ENCODE data around the gene MATCAP1.

MATCAP1 gene

DNA sequence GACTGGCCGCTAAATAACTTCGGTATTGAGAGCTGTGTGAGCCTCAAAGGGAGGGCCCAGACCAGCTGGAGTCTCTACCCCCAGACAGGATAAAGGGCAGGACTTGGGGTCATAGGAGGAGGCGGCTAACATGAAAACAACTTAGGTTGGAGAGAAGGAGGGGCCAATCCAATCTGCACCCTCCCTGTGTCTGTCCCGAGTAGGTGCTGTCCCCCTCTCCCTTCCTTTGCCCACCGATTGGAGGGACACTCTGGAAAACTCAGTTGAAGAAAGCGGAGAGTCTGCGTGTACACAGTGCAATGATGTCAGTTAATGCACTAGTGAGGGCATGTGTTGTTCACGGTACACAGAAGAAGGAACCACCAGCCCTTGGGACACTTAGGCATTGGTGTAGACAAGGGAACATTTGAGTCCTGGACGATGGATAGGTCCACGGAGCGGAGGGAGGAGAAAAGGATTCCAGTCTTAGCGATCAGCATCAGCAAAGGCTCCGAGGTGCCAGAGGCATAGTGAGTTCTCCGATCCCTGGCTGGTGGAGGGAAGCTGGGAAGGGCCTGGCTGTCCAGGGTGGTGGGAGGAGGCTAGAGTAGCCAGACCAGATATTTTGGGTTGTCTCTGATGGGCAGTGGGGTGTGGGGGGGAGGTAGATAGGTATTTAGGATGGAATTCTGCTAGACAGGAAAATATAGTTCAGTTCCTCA is 12.7 kb downstream of the MATCAP1 start:
- peak in 2 of 3 donors; percentile 45 to 57 for DNase-seq

DNA sequence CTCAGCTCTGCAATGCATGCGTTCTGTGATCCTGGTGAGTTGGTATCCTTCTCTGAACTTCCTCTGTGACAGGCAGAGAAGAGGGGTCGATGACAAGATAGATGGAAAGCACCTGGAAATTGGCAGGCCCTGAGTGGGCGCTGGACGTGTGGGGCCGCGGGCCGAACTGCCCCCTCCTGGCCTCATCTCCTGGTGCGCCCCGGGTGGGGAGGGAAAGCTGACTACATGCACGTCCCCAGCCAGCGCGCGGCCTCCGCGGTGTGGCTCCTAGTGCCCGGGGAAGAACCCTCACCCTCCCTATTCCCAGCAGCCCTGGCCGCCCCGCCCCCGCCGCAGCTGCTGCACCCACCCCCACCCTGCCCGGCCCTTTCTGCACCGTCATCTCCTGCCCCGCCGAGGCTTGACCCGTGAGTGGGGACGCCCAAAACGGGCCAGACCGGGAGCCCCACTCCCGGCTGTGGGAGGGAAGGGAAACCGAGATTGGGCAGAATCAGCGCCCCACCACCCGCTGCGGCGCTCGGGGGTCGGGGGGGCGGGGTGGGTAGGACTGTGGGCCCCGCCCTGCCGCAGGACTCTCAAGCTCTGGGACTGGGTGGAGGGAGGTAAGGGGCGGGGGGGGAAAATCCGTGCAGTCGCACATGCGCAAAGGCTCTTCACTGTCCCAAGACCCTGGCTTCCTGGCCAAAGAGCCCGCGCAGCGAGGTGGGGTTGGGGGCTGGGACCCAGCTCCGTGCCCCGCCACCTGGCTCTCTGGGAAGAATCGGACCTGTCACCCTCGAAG is 13.4 kb downstream of the MATCAP1 start, which contains the start of gene NOL3:
NOL3 (plus strand) TSS at position 371 of the 781 bp plus-strand sequence.
- DNase-seq = peak; percentile 92 to 98 (median 96)

DNA sequence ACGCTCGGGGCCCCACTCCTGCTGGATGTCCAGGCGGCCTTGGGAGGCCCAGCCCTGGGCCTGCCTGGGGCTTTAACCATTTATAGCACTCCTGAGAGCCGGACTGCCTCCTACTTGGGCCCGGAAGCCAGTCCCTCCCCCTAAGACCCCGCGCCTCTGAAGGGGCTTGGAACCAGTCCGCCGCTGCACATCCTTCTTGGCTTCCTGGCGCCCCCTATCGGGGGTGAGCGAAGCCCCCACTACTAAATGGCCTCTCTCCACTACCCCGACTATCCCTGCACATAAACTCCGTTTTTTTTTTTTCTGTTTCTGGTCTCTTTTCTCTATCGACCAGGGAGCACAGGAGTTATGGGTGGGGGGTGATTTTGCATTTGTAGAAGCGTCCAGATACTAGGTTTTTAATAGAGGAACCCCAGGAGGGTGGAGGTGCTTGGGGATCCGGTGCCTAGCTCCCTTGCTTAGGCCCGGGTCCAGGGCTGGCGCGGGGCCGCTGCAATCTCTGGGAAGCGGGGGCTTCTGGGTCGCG is 14.1 kb downstream of the MATCAP1 start:
- DNase-seq = peak in 2 of 3 donors; percentile 38 to 69

DNA sequence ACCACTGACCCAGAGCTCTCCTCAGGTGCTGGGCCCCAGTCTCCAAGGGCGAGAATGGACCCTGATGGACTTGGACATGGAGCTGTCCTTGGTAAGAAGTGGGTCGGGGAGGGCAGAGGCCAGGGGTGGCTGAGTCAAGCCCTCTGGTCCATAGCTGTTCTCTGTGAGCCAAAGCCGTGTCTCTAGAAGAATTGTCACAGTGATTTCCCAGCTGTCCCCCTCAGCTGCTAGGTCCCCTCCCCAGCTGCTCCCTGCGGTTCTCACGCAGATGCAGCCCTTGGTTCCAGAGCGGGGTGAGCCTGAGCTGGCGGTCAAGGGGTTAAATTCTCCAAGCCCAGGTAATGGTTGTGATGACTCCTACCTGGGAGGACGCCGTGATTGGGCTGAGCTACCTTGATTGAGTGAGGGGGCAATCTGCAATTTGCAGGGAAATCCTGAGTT is 14.7 kb downstream of the MATCAP1 start:
- DNase-seq = no peak

DNA sequence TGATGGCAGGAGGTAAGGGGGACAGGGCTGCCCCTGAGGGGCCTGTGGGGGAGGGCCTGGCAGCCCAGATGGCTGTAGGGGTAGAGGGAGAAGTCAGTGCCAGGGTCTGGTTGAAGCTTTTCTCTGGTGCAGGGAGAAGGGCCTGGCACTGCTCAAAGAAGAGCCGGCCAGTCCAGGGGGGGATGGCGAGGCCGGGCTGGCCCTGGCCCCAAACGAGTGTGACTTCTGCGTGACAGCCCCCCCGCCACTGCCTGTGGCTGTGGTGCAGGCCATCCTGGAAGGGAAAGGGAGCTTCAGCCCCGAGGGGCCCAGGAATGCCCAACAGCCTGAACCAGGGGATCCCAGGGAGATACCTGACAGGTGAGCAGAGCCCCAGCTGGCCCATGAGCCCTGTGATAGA is 16.2 kb downstream of the MATCAP1 start:
- DNase-seq = no peak

DNA sequence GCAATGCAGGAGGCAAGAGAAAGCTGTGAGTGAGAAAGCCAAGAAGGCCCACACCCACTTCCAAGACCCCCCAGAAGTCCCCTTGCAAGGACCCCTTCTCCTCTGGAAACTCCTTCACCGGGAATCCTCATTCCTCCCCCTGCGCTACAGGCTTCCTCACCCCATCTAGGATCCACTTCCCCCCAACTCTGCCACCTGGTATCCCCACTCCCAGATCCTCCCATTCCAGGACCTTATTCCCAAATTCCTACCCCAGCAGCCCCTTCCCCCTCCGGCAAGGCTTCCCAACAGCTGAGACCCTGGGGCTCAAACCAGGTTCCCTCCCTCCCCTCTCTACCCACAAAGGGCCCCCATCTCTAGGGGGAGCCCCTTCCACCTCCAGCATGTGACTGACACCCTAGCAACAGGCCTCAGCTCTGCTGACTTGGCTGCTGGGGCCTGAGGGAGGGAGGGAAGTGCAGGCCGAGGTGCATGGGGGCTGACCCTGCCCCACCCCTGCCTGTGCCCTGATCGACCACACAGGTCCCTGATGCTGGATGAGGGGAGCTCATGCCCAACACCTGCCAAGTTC is 17.1 kb downstream of the MATCAP1 start:
- DNase-seq = peak in 1 of 3 donors; percentile 41

DNA sequence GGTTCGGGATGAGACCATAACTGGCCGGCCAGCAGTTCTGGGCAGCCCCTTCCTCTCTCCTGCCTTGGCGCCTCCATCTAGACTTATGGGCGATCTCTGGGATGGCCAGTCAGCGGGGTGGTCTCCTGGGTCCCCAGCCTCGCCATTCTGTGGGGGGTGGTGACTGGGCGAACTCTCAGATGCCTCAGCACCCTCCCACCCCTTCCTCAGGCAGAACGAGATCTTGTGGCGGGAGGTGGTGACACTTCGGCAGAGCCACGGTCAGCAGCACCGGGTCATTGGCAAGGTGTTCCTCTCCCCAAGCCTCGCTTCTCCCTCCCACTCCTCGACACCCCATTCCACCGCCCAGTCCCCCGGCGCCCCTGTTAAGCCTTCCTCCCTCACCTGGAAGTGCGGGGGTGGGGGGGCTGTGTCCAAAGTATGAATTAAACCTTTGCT is 17.6 kb downstream of the MATCAP1 start:
- no peak for DNase-seq

DNA sequence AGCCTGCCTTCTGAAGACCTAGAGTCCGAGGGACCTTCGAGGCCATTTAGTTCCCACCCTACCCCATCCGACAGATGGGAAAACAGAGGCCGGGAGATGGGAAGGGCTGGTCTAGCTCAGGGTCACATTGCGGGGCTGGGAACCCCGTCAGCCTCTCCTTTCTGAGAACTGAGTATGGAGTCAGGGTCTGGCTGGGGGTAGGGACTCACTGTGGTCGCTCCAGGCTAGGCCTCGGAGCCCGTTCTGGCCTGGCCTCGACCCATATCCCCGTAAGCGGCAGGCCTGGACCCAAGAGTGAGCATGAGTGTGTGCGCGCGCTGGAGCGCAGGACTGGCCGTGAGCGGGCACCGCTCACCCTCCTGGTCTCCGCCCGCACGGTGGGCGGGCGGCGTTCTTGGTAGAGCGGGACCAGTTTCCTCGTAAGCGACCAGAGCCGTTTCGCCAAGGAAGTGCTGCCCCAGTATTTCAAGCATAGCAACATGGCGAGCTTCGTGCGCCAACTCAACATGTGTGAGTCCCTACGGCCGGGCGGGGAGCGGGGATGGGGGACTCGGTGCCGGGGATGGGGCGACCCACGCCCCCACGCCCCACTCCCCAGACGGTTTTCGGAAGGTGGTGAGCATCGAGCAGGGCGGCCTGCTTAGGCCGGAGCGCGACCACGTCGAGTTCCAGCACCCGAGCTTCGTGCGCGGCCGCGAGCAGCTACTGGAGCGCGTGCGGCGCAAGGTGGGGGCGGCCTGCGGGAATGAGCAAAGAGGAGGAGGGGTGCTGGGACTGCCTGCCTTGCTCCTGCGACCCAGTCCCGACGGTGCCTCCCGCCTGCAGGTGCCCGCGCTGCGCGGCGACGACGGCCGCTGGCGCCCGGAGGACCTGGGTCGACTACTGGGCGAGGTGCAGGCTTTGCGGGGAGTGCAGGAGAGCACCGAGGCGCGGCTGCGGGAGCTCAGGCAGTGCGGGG is 18.4 kb downstream of the MATCAP1 start:
- DNase-seq = peak in 1 of 3 donors; percentile 46

DNA sequence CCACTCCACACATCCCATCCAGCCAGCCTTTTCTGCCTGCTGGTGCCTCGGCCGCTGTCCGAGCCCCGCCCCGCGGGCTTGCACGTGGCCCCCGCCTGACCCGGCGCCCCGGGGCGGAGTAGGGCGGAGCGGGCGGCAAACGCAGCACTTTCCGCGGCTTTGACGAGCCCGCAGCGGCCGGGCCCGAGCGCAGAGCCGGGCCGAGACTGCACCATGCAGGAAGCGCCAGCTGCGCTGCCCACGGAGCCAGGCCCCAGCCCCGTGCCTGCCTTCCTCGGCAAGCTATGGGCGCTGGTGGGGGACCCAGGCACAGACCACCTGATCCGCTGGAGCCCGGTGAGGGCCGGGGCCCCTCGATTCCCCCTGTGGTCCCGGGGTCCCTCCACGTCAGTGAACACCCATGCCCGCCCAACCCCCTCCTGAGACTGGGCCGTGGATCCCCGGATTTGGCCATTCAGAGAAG is 19.1 kb downstream of the MATCAP1 start, which contains the start of gene HSF4:
HSF4 (plus strand) TSS at position 147 of the 463 bp plus-strand sequence; CDS start at position 214, 67 bp downstream.
- DNase-seq = peak; percentile 74 to 91 (median 78)

DNA sequence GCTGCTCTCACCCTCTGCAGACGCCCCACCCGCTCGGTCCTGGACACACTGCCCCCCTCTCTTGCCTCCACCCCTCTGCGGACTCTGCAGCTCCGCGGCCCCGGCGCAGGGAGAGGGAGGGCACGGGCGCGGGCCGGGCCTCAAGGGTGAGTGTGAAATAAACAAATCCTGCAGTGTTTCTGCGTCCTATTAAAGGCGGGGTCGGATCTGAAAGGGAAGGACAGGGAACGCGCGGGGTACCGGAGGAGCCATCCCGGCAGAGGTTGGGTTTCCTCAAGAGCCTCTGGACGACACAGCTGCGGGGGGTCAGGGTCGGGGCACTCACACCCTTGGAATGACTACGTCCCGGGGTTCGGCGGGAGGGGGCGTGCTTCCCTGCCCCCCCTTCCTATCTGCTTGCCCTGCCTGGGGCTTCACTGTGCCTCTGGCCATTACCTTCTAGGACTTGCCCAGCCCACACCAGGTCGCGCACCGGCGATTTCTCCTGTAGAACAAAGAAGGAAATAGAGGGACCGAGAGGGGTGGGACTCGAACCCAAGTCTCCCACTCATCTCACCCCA is 19.7 kb downstream of the MATCAP1 start:
- DNase-seq = peak in 1 of 3 donors; percentile 21

DNA sequence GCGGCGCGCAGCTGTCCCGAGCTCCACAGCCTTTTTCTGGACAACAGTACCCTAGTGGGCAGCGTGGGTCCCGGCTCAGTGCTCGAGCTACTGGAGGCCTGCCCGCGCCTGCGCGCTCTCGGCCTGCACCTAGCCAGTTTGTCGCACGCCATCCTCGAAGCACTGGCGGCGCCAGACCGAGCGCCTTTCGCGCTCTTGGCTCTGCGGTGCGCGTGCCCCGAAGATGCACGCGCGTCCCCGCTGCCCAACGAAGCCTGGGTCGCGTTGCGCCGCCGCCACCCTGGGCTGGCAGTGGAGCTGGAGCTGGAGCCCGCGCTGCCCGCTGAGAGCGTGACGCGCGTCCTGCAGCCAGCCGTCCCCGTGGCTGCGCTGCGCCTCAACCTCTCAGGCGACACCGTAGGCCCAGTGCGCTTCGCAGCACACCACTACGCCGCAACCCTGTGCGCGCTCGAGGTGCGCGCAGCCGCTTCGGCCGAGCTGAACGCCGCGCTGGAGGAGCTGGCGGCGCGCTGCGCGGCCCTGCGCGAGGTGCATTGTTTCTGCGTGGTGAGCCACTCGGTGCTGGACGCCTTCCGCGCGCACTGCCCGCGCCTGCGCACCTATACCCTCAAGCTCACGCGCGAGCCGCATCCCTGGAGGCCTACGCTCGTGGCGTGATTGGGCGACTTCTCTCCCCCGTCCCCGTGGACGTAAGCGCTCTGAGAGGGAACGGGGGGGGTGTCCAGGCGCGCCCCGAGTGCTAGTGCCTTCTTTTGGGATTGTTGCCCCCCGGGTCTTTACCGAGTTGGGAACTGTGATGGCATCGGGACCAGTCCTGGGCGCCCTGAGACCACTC is 20.4 kb downstream of the MATCAP1 start:
- peak in 2 of 3 donors; percentile 48 to 63 for DNase-seq

DNA sequence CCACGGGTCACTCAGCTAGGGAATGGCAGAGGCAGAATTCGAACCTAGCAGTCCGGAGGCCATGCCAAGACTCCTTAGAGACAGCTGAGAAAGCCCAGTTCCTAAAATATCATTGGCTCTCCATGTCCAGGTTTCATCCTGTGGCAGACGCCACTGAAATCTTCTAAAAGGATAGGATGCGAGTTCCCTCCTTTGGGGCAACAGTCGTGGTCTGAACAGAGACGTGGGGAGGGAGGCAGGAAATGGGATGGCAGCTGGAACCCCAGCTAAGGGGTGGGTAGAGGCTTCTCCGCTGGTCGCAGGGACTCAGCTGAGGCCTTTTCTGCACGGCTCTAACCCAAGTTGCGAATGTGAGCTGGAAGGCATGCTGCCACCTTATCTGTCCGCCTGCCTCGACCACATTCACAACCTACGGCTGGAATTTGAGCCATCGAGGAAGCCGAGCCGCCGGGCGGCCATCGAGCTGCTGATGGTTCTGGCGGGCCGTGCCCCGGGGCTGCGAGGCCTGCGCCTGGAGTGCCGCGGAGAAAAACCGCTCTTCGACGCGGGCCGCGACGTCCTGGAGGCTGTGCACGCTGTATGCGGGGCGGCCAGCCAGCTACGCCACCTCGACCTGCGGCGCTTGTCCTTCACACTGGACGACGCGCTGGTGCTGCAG is 21.1 kb downstream of the MATCAP1 start:
- peak in 2 of 3 donors; percentile 43 to 52 for DNase-seq

DNA sequence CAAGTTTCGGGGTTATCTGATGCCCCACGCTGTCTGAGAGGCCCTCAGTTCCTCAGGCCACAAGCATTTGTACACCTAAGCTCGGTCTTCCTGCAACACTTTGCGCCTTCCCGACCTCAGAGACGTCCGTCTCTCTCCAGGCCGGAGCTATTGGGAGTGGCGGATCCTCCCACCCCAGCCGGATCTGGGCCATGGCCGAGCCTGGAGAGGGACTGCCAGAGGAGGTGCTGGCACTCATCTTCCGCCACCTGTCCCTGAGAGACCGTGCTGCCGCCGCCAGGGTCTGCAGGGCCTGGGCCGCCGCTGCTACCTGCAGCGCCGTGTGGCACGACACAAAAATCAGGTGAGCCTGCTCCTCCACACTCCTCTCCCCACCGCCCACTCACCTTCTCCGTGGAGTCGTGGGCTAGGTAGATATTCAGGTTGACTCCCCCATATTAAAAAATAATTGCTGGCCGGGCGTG is 22.1 kb downstream of the MATCAP1 start:
- DNase-seq = no peak

DNA sequence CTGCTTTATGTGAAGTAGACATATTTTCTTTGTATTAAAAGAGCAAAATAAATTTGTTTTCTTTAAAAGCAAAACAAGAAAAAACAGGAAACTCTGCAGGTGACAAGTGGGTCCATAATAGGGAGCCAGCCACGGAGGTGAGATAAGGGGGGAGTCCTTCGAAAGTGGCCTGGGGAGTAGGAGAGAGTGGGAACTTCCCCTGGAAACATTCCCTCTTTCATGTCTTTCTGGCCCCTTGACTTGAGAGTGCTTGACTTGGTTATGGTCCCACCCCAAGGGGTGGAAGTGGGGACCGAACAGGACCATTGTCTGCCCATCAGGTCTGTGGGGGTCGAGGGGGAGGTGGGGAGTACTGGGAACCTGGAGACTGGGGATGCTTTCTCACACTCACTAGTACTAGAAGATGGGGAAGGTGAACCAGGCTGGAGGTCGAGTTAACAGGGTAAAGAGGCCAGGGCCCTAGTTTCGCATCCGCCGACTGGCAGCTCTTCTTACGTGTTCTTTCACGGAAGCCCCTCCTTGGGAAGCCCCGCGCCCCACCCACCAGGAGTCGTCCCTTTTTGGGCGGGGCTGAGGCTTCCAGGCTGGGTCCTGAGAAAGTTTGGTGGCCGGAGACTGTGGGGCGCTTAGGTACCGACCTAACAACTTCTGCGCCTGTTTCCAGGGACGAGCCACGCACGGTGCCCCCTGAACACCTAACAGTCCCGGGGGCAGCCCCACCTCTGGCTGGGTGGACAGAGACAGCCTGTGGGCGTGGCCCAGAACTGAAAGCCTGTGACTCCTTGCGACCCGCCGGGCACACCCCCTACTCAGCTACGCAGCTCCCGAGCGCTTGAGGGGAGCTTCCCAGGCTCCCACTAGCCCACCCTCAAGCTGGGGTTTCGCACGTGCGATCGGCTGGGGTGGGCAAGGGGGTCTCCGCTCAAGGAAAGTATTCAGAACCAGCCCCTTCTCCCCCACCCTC is 24.8 kb downstream of the MATCAP1 start:
- peak; percentile 95 to 97 (median 97) for DNase-seq

DNA sequence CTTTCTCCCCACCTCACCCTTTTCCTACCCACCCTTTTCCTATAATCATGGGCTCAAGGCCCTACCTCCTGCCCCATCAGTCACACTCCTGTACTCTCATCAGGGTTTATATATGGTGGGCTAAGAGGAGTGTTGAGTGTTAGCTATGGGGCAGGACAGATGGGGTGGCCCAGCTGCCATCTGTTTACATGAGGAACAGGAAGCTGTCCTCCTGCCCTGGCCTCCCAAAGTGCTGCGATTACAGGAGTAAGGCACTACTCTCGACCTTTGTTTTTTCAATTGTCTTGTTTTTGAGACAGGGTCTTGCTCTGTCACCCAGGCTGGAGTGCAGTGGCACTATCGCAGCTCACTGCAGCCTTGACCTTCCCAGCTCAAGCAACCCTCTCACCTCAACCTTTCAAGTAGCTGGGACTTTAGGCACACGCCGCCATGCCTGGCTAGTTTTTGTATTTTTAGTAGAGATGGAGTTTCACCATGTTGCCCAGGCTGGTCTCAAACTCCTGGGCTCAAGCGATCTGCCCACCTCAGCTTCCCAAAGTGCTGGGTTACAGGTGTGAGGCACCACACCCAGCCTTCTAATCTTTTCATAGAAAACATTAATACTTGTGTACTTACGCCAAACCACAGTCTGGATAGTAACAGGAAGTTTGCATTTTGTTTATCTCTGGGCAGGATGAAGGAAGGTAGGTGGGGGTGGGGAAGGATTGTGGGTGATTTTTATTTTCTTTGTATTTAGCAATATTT is 25.7 kb downstream of the MATCAP1 start:
- no peak for DNase-seq

DNA sequence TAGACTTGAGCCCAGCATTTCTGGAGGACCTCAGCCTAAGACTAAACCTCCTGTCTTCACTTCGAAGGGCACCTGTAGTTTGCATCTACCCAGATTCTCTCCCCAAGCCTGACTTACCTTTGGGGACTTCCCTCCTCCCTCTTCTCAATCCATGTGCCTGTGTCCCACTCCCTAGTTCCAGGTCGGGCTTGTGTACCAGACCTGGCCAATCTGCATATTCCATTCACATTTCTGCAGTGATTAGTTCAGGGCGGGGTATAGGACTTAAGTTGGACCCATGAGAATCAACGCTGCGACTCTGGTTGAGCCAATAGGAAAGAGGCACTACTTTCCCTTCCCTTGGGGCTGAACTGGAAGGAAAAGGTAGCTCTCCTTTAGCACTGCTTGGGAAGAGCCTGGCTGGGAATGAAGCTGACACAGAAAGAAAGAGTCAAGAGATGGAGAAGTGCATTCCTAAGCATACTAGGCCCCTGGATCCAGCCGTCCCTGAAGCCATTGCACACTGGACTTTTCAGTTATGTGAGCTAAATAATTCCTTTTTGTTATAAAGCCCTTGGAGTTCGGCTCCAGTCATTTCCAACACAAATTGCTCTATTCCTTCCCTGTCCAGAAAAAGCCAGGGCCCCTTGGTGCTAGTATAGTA is 26.5 kb downstream of the MATCAP1 start:
- no peak for DNase-seq

DNA sequence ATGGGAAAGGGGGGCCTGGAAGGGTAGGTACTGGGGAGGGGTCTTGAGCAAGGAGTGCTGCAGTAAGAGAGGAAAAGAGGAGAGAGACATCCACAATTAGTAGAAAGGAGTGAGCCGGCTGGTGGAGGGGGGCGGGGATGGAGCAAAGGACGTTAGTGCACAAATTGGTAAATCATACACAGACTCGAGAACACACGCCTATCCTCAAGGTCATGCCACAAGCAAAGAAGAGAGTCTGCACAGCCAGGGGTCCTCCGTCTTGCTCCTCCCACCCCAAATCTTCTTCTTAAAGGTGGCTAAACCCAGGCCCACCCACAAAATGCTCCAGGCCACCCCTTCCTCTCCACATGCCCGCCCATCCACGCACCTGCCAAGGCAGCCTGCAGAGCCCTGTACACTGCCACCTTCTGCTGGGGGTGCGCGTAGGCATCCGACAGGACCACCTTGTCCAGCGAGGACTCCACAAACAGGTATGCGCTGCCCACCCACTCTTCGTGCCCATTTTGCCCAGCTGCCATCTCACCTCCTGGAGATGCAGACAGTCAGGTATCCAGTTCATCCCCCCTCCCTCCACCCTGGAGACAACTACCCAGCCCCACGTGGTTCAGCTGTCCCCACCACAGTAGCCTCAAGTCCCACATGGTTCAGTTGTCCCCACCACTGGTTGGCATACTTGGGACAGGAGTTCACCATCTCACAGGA is 27.5 kb downstream of the MATCAP1 start:
- DNase-seq = no peak
